DOHH2 (cell line): Measurements from ENCODE around the gene HLCS.

ENCODE experiments used
- EZH2phosphoT487 ChIP-seq: fragments of 200-600 bp; sonication (generic); IDR thresholded peaks from 2 replicates; pipeline ENCODE4 v1.6.1; 2017; ENCODE audit warnings: borderline replicate concordance, mild to moderate bottlenecking, antibody characterized with exemption, low read length, moderate library complexity, mixed read lengths
- TF ChIP-seq, protein P1 (sequence below): fragments of 200-600 bp; sonication (generic); IDR thresholded peaks from one replicate; pipeline ENCODE4 v1.5.1; 2014; ENCODE audit warnings: antibody characterized with exemption, mild to moderate bottlenecking, low read depth, low read length; ENCODE audit not compliant: poor library complexity, severe bottlenecking

DNA sequence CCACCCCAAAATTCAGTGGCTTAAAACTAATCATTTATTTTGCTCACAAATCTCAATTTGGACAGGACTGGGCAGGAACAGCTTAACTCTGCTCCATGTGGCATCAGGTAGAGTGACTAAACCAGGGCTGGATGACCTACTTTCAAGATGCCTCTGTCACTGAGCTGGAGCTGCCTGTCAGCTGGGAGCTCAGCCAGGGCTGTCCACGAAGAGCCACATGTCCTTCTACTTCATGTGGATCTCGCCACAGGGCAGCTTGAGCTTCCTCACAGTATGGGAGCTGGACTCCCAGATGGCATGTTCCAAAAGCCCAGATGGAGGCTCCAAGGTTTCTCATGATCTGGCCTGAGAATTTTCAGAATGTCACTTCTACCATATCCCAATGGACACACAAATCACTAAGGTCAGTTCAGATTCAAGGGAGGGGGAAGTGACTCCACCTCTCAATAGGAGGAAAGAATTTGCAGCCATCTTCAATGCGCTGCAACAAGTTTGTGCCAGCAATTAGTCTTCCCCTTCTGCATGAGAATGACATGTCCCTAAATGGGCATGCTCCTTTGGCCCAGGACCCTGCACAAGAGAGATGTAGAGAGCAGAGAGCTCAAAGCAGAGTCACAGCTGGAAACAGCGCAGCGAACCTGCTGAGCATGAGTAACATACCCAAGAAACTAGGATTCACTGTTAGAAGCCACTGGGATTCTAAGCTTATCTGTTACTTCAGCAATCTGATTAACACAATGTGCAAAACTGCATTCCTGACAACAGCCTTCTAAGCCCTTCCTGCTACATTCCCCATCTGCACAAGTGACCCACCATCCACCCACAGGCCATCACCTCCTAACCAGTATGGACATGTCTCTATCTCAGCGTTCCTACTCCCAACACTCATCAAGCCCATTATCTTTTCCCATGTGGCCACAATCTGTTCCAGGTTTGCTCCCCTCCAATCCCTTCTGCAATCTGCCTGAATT lies 17.0 kb downstream of the HLCS start:
- TF ChIP-seq, protein P1, sequence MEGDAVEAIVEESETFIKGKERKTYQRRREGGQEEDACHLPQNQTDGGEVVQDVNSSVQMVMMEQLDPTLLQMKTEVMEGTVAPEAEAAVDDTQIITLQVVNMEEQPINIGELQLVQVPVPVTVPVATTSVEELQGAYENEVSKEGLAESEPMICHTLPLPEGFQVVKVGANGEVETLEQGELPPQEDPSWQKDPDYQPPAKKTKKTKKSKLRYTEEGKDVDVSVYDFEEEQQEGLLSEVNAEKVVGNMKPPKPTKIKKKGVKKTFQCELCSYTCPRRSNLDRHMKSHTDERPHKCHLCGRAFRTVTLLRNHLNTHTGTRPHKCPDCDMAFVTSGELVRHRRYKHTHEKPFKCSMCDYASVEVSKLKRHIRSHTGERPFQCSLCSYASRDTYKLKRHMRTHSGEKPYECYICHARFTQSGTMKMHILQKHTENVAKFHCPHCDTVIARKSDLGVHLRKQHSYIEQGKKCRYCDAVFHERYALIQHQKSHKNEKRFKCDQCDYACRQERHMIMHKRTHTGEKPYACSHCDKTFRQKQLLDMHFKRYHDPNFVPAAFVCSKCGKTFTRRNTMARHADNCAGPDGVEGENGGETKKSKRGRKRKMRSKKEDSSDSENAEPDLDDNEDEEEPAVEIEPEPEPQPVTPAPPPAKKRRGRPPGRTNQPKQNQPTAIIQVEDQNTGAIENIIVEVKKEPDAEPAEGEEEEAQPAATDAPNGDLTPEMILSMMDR = no peak
- no peak for TF ChIP-seq EZH2phosphoT487
